Mesodermal cell (in vitro differentiated cells): Measurements from ENCODE around the gene EXOC3L4.
A peak's percentile ranks its signal among the peaks of the same experiment; 100 is the strongest.

Source experiments
- H3K27ac ChIP-seq: 2 replicates; pipeline ENCODE4 v1.7.0; 2013; ENCODE audit warnings: mild to moderate bottlenecking, low read depth, low read length, moderate library complexity; ENCODE audit not compliant: severe bottlenecking
- H3K36me3 ChIP-seq: 2 replicates; pipeline ENCODE4 v1.7.1; 2013; ENCODE audit warnings: mild to moderate bottlenecking, low read length, moderate library complexity; ENCODE audit not compliant: control insufficient read depth, insufficient read depth
- H3K4me1 ChIP-seq: one replicate; pipeline ENCODE4 v1.7.1; 2013; ENCODE audit warnings: mild to moderate bottlenecking, low read length; ENCODE audit not compliant: insufficient read depth, control insufficient read depth, poor library complexity, severe bottlenecking
- H3K4me3 ChIP-seq: 2 replicates; pipeline ENCODE4 v1.7.0; 2013; ENCODE audit warnings: low read length, control low read depth, mild to moderate bottlenecking; ENCODE audit not compliant: insufficient read depth, poor library complexity, severe bottlenecking; ENCODE audit errors: extremely low read depth
- H3K9me3 ChIP-seq: 2 replicates; pipeline ENCODE4 v1.7.1; 2013; ENCODE audit warnings: mild to moderate bottlenecking, low read length, moderate library complexity; ENCODE audit not compliant: control insufficient read depth
- WGBS, 2 experiments: methylation state at CpG; one replicate each; pipeline ENCODE4 v1.1.5; 2013; ENCODE audit warnings: missing lambda C conversion rate in 2 of 2; ENCODE audit not compliant: insufficient coverage in 2 of 2; 5-methylcytosine and 5-hydroxymethylcytosine counted together

Gene EXOC3L4

DNA sequence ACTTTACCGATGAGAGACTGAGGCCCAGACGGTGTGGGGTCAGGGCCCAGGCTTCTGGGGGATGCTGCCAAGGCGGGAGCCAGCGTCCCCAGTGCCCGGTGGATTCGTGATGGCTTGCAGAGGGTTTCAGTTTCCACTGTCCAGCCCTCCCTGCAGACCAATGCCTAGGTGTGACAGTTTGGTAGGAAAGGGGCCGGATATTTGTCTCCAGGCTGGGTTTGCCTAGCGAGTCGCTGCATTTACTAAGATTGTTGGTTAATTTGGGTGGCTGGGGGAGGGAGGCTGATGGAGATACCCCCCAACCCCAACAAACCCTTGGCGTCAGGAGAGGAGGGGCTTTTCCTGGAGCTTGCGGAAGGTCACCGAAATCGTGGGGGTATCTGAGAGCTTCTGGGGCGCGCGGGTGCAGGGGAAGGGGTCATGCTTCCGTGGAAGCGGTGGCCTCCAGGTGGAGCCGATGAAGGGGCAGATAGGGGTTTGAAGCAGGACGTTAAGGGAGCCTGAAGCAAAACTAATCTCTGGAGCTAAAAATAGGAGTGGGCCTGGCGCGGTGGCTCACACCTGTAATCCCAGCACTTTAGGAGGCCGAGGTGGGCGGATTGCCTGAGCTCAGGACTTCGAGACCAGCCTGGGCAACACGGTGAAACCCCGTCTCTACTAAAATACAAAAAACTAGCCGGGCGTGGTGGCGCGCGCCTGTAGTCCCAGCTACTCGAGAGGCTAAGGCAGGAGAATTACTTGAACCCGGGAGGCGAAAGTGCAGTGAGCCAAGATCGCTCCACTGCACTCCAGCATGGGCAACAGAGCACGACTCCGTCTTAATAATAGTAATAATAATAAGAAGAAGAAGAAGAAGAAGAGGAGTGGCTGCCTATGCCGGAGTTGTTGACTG lies 36.1 kb upstream of the EXOC3L4 start:
- peak overlapping the region; percentile 72 for H3K4me3 ChIP-seq
- peak overlapping the region; percentile 59 for H3K27ac ChIP-seq
- peaks cover 12% of the 10 kb centered on the region for H3K4me1 ChIP-seq
- WGBS, 2 experiments = 64 to 76% methylated on average over 25 to 32 of the region's 39 CpGs
- H3K36me3 ChIP-seq = peaks cover 21% of the 10 kb centered on the region
- no peaks in the 10 kb centered on the region for H3K9me3 ChIP-seq

GRCh38 chr14:103059556-103059955 lies 35.0 kb upstream of the EXOC3L4 start:
- Histone ChIP-seq H3K4me1 (peaks cover 11% of the 10 kb centered on the region), H3K36me3 (peaks cover 15% of the 10 kb centered on the region), H3K4me3 (no peak overlapping the region), H3K9me3 (no peaks in the 10 kb centered on the region), H3K27ac (no peak overlapping the region)
- WGBS, 2 experiments = 89 to 92% methylated on average over 1 to 2 of the region's 5 CpGs

DNA sequence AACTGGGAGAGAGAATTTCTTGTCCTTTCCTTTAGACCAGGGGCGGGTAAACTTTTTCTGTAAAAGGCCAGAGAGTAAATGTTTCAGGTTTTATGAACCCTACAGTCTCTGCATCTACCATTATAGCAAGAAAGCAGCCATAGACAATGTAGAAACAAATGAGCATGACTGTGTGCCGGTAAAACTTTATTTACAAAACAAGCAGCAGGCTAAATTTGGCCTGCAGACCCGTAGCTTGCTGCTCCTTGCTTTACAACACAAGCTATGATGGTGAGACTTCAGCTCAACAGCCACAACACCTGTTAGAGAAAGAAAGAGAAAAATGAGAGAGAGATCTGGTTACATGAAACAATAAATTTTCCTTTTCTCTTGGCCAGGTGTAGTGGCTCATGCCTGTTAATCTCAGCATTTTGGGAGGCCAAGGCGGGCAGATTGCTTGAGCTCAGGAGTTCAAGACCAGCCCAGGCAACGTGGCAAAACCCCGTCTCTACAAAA lies 33.0 kb upstream of the EXOC3L4 start:
- Histone ChIP-seq H3K4me3 (no peak overlapping the region), H3K4me1 (peaks cover 4% of the 10 kb centered on the region), H3K36me3 (no peaks in the 10 kb centered on the region), H3K9me3 (no peaks in the 10 kb centered on the region), H3K27ac (no peak overlapping the region)
- WGBS, 2 experiments = 73 to 76% methylated on average over 5 of the region's 6 CpGs

GRCh38 chr14:103064436-103064835 lies 30.1 kb upstream of the EXOC3L4 start:
- H3K36me3 ChIP-seq = no peaks in the 10 kb centered on the region
- H3K27ac ChIP-seq = no peak overlapping the region
- H3K4me3 ChIP-seq = no peak overlapping the region
- no peaks in the 10 kb centered on the region for H3K4me1 ChIP-seq
- H3K9me3 ChIP-seq = no peaks in the 10 kb centered on the region
- 93 to 100% methylated on average over 2 to 3 of the region's 4 CpGs for WGBS, 2 experiments

GRCh38 chr14:103064978-103065377 lies 29.5 kb upstream of the EXOC3L4 start:
- H3K27ac ChIP-seq = no peak overlapping the region
- 95 to 96% methylated on average over 8 to 12 of the region's 12 CpGs for WGBS, 2 experiments

DNA sequence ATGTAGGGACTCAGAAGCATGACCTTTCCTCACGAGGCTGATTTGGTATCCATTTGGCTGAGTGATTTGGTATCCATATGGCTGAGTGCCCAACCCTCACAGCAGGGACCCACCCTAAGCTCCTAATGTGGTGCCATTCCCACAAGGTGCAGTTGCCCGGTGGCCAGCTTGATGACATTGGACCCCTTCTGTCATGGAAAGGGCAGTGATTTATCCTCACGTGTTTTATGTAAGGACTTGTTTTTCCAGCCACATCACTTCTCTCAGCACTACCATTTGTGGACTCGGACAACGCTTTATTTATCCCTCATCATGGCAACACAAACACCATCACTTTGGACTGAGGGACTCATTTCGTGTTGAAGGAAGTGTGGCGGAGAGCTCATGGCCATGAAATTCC lies 28.7 kb upstream of the EXOC3L4 start:
- Histone ChIP-seq H3K36me3 (no peaks in the 10 kb centered on the region), H3K9me3 (no peaks in the 10 kb centered on the region), H3K4me3 (no peak overlapping the region), H3K27ac (no peak overlapping the region), H3K4me1 (no peaks in the 10 kb centered on the region)
- WGBS, 2 experiments = 92 to 96% methylated on average over 4 to 6 of the region's 7 CpGs

More at GRCh38 chr14:103064978-103065377, 29.5 kb upstream of the EXOC3L4 start:
- H3K36me3 ChIP-seq = no peaks in the 10 kb centered on the region
- no peaks in the 10 kb centered on the region for H3K9me3 ChIP-seq
- no peaks in the 10 kb centered on the region for H3K4me1 ChIP-seq
- no peak overlapping the region for H3K4me3 ChIP-seq

DNA sequence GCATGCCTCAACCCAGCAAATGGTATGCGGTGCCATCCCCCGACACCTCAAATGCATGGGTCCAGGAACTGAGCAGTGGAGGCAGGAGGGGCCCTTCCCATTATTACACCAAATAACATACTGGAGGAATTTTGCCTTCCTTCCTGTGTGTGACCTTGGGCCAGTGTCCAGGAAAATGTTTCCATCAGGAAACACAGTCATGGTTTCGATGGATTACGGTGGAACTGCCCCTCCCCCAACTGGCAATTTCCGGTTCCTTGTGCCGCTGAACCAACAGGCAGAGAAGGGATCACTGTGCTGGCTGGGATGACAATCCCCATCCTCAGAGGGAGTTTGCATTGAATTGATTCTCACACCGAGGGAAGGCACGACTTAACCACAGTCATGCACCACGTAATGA lies 28.1 kb upstream of the EXOC3L4 start:
- H3K4me3 ChIP-seq = no peak overlapping the region
- H3K9me3 ChIP-seq = no peaks in the 10 kb centered on the region
- WGBS, 2 experiments = 88 to 91% methylated on average over 6 to 7 of the region's 9 CpGs
- H3K36me3 ChIP-seq = no peaks in the 10 kb centered on the region
- H3K4me1 ChIP-seq = no peaks in the 10 kb centered on the region
- no peak overlapping the region for H3K27ac ChIP-seq

- Histone ChIP-seq H3K4me1 (no peaks in the 10 kb centered on the region), H3K36me3 (no peaks in the 10 kb centered on the region), H3K9me3 (no peaks in the 10 kb centered on the region), H3K4me3 (no peak overlapping the region), H3K27ac (no peak overlapping the region)
- WGBS, 2 experiments = 87 to 100% methylated on average over 6 to 7 of the region's 8 CpGs
Observed at GRCh38 chr14:103067231-103067954, 27.1 kb upstream of the EXOC3L4 start.

GRCh38 chr14:103068351-103069073 lies 26.0 kb upstream of the EXOC3L4 start:
- no peak overlapping the region for H3K27ac ChIP-seq
- H3K36me3 ChIP-seq = no peaks in the 10 kb centered on the region
- 81 to 95% methylated on average over 11 to 15 of the region's 22 CpGs for WGBS, 2 experiments
- H3K9me3 ChIP-seq = no peaks in the 10 kb centered on the region
- H3K4me1 ChIP-seq = no peaks in the 10 kb centered on the region
- no peak overlapping the region for H3K4me3 ChIP-seq

- peaks cover 5% of the 10 kb centered on the region for H3K4me1 ChIP-seq
- WGBS, 2 experiments = 86 to 94% methylated on average over 5 to 6 of the region's 8 CpGs
- no peaks in the 10 kb centered on the region for H3K36me3 ChIP-seq
- no peak overlapping the region for H3K4me3 ChIP-seq
- H3K9me3 ChIP-seq = no peaks in the 10 kb centered on the region
- no peak overlapping the region for H3K27ac ChIP-seq
Observed at GRCh38 chr14:103070263-103070885, 24.2 kb upstream of the EXOC3L4 start.
